Urothelium cell line (cell line): ENCODE results near the gene RPP14.
"Not testable (repeated sequence)": the region's sequence is repeated elsewhere in the genome, so short reads cannot be mapped to it uniquely, and the experiment has no call there.

ENCODE experiments used
- DNase-seq: peaks from one replicate; pipeline ENCODE4 v3.0.0; 2011; ENCODE audit warnings: low spot score, mixed read lengths
- FAIRE-seq: peaks from 2 replicates; lab custom pipeline; 2011; peaks lifted over from hg19 to GRCh38; lab: Jason Lieb, UNC

The RPP14 gene

DNA sequence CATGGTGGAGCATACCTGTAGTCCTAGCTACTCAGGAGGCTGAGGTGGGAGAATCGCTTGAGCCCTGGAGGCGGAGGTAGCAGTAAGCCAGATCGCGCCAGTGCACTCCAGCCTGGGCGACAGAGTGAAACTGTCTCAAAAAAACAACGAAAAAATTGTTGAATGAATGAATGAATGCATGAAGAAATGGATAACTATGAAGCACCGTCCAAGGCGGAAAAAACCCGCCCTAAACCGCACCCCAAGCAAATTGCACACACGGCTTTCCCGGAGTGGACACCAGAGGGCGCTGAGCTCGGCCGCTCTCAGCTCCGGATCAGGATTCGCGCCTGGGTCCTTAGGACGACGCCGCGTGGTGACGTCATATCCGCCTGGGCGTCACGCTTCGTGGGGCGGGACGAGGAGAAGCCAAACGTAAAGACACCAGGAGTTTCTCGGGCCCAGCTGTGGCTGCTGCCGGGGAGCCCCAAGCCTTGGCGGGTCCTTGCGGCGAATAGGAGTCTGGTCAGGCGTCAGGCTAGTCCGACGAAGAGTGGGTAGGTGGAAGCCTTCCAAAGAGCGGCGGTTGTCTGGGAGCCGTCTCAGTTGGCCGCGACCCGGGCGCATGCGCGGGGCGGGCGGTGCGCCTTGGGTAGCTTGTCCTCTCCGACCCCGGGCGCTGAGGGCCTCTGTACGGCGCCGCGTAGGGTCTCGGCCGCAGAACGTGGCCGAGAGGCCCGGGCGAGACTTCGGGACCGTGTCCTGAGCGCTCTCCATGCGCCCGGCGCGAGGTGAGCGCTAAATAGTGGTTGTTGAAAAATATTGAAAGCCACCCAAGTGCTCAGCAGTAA, at the start of gene RPP14, which contains the start of gene HTD2:
RPP14 (plus strand) TSS at position 364 of the 830 bp plus-strand sequence. CDS start 4,085 bp downstream, outside the sequence.
HTD2 (plus strand) TSS at position 639 of the 830 bp plus-strand sequence. CDS start 11,094 bp downstream, outside the sequence.
- DNase-seq (peak; percentile 97), FAIRE-seq (peak; percentile 50)

DNA sequence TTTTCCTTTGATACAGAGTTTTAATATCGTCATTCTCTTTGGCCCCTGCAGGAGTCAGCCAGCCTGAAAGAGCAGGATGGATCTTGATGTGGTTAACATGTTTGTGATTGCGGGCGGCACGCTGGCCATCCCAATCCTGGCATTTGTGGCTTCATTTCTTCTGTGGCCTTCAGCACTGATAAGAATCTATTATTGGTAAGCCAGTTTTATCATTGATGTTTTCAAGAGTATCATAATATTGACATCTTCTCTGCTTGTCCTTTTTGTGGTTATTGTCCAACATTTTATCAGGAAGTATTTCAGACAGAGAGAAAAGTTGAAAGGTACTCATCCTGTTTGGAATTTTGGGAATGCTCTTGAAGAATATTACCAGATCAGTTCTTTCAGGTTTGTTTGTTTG, 49.5 kb upstream of the RPP14 start:
- DNase-seq (no peak), FAIRE-seq (no peak)

DNA sequence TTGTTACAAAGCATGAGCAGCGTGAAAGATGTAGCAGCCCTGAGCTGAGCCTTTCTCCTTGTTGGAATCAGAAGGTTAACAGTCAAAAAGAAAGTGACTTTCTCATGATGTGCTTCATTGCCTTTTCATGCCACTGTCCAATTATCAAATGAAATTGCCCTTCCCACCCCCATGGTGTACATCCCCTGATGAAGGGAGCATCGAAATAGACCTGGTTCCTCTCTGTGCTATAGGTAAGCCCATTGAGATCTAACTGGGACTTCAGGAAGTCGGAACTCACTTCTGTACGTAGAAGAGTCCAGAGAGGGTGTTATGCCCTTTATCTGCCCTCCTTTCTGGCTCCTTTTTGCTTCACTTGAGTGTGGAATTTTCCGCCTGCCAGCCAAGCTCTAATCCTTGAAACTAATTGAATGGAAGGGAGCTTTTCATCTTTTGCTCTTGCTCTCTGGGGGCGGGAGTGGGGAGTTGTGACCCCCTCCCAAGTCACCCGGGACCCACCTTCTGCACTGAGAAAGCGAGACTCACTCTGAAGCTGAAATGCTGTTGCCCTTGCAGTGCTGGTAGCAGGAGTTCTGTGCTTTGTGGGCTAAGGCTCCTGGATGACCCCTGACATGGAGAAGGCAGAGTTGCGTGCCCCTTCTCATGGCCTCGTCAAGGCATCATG, 47.5 kb upstream of the RPP14 start:
- no peak for FAIRE-seq
- DNase-seq, result no peak

DNA sequence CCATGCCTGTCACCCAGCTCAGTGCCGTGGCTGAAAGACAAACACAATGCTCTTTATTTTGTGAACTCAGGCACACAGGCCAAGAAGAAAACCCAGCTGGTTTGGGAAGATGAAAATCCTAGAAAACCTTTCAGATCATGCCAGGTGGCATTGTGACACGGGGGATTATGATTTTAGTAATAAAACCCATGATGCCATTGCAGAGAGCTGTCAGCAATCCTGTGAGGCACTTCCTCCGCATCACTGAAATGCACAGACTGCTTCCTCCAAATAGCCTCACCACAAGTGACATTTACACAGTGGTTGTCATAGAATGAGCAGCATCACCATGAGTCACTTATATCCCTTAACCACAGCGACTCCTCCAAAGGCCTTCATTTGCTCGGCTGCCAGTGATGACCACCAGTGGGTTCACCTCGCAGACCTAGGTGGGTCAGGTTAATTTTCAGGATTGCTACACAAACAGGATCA, 45.7 kb upstream of the RPP14 start:
- peak; percentile 72 for DNase-seq
- FAIRE-seq, result peak; percentile 92

DNA sequence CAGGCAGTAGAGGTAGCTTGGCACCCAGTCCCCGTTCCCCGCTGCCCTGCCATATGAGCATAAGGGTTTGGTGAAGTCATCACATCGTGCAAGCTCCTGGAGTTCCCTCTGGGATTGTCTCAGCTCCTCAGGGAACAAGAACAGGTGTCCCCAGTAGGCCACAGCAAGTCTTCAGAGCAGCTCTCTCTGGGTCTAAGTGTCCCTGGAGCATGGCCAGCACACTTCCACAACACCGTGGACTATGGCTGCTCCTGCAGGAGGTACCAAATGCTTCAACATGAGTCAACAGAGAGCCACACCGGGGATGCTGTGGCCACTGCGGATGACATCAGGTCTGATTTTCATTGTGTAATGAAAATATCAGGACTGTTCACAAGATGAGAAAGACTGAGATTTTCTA, 45.3 kb upstream of the RPP14 start:
- peak; percentile 48 for DNase-seq
- FAIRE-seq, result peak; percentile 56

DNA sequence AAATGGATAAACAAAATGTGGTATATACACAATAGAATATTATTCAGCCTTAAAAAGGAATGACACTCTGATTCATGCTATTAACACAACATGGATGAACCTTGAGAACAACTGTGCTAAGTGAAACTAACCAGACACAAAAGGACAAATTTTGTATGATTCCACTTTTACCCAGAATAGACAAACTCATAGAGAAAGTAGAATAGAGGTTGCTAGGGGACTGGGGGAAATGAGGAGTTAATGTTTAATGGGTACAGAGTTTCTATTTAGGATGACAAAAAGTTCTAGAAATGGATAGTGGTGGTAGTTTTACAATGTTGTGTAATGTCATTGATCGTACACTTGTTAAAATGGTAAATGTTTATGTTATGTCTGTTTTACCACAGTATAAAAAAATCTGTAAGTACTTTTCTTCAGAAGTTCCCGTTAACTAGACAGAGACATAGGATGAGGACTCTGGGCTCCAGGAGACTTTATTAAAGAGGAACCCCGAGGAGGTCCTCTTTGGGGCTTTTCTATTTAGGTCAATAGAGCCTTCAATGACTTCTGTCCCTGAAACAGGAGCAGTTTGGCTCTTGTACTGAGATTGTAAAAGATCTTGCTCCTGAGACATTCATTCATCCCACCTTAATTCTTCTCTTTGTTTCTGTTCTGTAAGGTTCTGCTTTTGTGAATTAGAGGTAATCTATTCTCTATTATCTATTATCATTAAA, 43.9 kb upstream of the RPP14 start:
- FAIRE-seq, result no peak
- no peak for DNase-seq

DNA sequence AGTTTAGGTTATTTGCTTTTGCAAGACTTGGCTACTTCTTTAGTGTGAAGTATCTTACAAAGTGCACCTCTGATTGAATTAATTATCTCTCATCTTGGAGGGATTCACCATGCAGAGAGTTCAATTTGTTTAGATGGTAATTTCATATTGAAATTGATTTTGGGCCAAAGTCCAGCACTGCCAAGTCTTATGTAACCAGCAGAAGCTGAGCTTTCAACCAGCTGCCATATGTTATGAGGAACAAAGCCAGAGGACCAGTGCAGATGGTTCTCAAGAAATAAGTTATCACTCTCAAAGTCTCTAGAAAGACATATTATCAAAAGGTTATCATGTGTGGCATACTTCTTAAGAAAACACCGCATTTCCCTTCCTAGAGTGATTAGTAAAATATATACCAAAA, 39.5 kb upstream of the RPP14 start:
- DNase-seq, result no peak
- FAIRE-seq, result no peak

DNA sequence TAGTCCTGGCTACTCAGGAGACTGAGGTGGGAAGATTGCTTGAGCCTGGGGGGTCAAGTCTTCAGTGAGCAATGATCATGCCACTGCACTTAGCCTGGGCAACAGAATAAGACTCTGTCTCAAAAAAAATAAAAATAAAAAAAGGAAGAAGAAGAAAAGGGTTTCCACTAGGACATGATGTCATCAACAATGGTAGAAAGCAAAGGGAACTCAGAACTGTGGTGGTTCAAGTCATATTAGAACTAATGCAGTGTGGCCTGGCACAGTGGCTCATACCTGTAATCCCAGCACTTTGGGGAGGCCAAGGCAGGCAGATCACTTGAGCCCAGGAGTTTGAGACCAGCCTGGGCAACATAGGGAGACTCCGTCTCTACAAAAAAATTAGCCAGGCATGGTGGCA, 38.5 kb upstream of the RPP14 start:
- not testable (repeated sequence) for FAIRE-seq, DNase-seq

DNA sequence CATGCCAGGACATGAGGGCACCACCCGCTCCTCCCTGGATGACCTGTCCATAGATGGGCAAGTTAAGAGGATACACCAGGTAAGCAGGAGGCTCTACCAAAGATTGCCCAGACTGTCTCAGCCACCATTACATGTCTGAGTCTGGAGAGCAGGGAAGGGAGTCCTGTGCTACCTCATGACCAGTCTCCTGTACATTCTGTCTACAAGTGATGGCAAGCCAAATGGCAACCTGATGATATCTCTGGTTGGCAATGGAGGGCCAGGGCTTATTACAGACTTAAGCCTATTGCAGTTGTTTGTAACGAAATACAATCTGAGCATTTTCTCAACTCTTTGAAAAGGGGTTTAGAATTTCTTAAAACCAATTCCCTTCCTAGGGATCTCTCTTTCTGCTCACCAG, 36.7 kb upstream of the RPP14 start:
- FAIRE-seq, result no peak

DNA sequence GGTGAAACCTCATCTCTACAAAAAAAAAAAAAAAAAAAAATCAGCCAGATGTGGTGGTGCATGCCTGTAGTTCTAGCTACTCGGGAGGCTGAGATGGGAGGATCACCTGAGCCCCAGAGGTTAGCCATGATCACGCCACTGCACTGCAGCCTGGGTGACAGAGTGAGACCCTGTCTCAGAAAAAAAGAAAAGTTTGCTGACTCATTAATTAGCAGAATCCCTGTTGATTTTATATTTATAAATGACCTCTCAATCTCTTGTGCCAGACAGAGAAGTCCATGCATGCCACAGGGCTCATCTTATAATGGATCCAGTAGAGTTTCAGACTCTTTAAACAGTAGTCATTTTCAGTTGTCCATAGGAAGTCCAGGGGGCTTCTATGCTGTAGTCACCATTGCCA, 35.6 kb upstream of the RPP14 start:
- FAIRE-seq (no peak), DNase-seq (no peak)

More for the DNA sequence above, 36.7 kb upstream of the RPP14 start:
- no peak for DNase-seq

DNA sequence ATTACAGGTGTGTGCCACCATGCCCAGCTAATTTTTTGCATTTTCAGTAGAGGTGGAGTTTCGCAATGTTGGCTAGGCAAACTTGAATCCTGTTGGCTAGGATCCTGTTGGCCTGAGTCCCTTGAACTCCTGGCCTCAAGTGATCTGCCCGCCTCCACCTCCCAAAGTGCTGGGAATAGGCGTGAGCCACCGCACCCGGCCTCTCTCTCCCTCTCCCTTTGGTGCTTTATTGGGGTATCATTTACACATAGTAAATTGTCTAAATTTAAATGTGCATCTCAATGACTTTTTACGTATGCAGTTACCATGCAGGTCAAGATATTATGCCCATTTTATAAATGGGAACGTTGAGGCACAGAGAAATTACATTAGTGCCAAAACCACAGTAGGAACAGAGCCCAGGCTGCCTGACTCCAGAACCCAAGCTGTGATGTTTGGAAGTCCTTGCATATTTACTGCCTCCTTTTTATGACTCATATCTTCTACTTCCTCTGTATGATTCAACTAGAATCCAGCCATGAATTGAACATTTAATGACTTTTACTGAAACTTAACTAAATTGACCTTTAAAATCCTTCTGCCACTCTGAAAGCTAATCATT, 34.0 kb upstream of the RPP14 start:
- peak; percentile 84 for DNase-seq

DNA sequence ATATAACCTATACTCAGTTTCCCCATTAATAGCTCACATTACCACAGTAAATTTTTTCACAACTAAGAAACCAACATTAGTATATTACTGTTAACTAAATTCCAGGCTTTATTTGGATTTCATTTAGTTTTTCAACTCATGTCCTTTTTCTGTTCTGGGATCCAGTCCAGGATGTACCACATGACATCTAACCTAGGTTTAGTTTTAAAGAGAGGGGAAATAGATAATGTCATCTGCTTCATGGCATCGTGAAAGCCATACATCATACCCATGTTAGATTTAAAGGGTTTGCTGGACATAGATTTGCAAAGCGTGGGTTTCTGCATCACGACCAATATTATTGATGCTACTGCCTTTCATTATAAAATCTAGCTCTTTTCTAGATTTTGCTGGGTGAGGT, 33.2 kb upstream of the RPP14 start:
- FAIRE-seq, result no peak

More for the DNA sequence above, 34.0 kb upstream of the RPP14 start:
- FAIRE-seq, result no peak

DNA sequence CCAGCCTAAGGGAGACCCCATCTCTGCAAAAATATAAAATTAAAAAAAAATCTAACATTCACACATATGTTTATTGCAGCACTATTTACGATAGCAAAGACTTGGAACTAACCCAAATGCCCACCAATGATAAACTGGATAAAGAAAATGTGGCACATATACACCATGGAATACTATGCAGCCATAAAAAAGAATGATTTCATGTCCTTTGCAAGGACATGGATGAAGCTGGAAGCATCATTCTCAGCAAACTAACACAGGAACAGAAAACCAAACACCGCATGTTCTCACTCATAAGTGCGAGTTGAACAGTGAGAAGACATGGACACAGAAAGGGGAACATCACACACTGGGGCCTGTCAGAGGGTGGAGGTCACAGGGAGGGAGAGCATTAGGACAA, 32.7 kb upstream of the RPP14 start:
- FAIRE-seq, DNase-seq: not testable (repeated sequence)

More for the DNA sequence above, 33.2 kb upstream of the RPP14 start:
- no peak for DNase-seq

DNA sequence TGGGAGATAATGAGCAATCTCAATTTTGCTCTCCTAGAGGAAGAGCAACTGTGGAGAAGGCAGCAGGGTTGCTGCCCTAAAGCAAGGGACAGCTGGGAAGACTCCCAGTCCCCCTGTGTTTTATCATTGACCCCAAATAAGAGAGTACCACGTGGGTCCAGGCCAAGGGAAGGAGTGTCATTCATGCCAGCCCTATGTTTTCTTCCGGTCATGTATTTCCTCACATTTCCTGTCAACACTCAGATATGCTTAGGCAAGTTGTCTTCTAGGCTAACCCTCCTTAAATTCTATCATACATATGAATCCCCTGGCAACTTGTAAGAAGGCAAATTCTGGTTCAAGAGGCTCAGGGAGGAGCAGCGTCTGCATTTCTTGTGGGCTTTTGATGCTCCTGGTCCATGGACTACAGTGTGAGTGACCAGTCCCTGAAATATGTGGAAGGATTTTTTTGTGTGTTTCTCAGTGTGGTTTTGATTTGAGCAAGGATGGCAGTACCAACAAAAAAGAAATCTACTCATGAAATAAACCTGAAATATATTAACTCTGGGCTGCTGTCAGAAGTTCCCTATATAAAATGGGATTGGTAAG, 31.9 kb upstream of the RPP14 start:
- no peak for DNase-seq
- FAIRE-seq, result no peak

DNA sequence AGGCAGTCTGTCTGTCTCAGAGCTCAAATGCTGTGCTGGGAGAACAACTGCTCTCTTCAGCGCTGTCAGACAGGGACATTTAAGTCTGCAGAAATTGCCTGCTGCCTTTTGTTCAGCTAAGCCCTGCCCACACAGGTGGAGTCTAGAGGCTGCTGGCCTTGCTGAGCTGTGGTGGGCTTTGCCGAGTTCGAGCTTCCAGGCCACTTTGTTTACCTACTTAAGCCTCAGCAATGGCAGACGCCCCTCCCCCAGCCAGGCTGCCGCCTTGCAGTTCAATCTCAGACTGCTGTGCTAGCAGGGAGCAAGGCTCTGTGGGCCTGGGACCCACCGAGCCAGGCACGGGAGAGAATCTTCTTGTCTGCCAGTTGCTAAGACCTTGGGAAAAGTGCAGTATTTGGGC, 25.0 kb upstream of the RPP14 start:
- FAIRE-seq (no peak), DNase-seq (no peak)

DNA sequence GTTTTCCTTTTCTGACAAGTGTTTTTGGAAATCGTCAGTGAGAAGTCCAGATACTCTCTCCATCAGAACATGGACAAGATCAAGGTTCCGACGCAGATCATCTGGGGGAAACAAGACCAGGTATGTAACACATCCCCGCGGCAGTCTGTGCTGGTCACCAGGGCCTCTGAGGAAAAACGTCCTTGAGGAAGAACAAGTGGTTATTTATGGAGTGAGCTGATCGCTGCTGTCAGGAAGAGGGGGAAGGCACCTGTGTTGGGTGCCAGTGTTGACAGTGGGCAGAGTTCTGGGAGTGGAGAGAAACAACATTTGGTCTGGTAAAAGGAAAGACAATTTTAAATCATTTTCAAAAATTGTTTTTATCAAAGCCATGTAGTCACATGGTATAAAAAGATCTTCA, 20.7 kb upstream of the RPP14 start:
- FAIRE-seq, result no peak
- DNase-seq, result no peak

DNA sequence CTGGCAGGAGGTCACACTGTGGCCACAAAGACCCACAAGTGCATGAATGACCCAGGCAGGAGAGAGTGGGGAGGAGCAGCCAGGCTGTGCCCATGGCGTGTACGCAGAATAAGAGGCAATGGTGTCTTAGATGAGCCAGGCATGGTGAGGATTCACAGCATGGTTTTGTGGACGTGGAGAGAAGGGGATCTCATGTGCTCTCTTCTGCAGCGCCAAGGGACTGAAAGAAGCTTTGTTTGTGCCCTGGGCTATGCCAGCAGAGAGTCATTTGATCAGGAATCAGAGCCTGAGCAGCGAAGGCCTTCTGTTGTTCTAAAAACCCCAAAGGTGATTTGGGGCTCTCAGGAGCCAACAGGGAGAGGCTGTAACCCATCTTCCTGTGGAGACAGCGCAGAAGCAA, 18.7 kb upstream of the RPP14 start:
- DNase-seq, result no peak
- FAIRE-seq, result no peak

DNA sequence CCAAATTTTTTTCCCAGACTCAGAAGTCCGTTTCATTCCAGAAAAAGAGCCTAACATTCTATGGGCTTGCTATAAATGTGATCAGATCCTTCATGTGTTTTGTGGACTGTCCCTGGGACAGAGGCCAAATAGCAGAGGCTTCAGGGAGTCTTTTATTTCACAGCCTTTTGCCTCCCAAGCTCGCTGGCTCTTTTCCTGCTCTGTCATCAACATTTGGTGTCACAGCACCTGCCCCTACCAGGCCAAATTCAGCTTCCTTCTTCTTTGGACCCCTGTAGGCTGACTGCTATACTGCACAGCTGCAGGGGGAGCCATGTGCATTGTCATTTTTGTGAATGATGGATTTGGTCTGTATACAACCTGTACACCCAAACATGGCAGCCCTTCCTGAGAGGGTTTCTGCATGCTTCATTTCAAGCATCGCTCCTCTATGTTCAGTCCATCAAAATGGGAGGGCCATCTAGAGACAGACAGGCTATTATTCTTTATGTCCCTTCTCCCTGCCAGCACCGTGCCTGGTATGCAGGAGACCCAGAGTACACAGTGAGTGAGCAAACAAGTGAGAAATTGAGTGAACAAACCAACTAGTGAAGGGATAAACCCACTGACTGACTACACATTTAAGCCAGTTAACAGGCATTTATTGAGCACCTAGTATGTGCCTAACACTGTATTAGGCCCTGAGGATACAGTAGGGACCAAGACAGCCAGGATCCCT, 17.9 kb upstream of the RPP14 start:
- FAIRE-seq (no peak), DNase-seq (no peak)

DNA sequence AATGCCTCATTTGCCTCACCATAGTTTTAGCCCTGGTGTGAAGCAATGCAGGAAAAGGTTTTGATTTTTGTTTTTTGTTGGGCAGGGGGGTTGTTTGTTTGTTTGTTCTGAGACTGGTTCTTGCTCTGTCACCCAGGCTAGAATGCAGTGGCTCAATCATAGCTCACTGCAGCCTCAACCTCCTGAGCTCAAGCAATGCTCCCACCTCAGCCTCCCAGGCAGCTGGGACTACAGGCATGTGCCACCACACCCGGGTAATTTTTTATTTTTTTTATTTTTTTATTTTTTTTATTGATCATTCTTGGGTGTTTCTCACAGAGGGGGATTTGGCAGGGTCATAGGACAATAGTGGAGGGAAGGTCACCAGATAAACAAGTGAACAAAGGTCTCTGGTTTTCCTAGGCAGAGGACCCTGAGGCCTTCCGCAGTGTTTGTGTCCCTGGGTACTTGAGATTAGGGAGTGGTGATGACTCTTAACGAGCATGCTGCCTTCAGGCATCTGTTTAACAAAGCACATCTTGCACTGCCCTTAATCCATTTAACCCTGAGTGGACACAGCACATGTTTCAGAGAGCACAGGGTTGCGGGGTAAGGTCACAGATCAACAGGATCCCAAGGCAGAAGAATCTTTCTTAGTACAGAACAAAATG, 17.0 kb upstream of the RPP14 start:
- DNase-seq, FAIRE-seq: not testable (repeated sequence)
